HG03521 (cell line): ENCODE measurements around the gene DGKZ.
"Not testable (repeated sequence)": the region's sequence is repeated elsewhere in the genome, so short reads cannot be mapped to it uniquely, and the experiment has no call there.

ENCODE experiments used
- ATAC-seq: cut with Tn5 transposase; IDR thresholded peaks from one replicate; pipeline ENCODE4 v1.9.1; 2021; ENCODE audit warnings: mild to moderate bottlenecking, moderate library complexity; ENCODE audit not compliant: unreplicated experiment

The DGKZ gene, protein sequence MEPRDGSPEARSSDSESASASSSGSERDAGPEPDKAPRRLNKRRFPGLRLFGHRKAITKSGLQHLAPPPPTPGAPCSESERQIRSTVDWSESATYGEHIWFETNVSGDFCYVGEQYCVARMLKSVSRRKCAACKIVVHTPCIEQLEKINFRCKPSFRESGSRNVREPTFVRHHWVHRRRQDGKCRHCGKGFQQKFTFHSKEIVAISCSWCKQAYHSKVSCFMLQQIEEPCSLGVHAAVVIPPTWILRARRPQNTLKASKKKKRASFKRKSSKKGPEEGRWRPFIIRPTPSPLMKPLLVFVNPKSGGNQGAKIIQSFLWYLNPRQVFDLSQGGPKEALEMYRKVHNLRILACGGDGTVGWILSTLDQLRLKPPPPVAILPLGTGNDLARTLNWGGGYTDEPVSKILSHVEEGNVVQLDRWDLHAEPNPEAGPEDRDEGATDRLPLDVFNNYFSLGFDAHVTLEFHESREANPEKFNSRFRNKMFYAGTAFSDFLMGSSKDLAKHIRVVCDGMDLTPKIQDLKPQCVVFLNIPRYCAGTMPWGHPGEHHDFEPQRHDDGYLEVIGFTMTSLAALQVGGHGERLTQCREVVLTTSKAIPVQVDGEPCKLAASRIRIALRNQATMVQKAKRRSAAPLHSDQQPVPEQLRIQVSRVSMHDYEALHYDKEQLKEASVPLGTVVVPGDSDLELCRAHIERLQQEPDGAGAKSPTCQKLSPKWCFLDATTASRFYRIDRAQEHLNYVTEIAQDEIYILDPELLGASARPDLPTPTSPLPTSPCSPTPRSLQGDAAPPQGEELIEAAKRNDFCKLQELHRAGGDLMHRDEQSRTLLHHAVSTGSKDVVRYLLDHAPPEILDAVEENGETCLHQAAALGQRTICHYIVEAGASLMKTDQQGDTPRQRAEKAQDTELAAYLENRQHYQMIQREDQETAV

DNA sequence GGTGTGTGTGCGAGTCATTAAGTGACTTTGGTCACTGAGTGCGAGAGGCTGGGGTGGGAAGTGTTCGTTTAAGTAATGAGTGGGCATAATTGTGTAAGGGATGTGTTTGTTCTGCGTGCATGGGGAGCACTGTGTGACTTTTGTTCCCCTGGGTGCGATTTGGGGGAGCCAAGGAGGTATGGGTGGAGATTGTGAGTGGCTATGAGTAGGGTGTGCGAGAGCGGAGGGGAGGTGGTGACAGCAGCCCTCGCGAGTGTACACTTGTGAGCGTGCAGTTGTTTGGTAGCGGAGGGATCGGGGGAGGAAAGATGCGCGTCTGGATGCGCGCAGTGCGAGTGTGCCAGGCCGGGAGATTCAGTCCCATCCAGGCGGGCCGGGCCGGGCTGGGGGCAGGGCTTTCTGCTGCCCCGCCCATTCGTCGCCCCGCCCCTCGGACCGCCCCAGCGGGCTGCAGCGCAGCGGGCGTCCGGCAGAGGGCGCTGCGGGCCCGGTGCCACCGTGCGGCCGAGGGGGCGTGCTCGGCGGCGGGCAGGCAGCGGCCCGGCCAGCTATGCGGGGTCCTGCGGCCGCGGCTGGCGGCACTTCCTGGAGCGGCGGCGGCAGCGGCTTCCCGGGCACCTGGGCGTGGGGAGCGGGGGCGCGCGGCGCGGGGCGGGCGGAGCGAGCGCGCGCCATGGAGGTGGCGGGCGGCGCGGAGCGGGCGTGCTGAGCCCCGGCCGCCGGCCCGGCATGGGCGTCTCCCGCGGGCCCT is at the start of gene DGKZ:
TSS of gene DGKZ (plus strand) at position 578 of the 751 bp plus-strand sequence. CDS start 197 bp downstream, outside the sequence.
- ATAC-seq: peak; percentile 66

DNA sequence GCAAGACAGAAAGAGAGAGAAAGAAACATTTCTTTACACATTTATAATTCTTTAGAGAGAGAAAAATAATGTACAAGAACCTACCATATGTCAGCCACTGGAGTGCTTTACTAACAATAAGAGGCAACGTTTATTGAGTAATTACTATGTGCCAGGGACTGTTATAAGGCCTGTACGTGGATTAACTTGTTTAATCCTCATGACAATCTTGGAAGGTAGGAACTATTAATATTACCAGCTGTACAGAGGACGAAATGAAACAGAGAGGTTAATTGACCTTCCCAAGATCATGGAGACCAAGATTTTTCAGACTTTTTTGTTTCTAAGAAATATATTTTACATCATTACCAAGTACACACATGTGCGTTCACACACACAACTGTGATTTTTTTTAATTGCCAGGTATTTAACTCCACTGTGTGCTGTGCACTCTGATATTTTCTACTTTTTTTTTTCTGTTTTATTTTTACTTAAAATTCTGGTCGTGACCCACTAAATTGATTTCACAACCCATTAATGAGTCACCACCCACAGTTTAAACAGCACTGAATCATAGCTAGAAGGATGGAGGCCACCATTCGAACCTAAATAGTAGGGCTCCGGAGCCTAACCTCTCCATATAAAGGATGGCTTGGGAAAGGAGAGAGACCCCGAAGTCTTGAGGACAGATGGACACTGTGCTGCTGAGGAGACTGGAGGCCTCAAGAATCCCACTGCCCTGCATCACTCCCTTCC is 48.4 kb upstream of the DGKZ start:
- no peak for ATAC-seq

DNA sequence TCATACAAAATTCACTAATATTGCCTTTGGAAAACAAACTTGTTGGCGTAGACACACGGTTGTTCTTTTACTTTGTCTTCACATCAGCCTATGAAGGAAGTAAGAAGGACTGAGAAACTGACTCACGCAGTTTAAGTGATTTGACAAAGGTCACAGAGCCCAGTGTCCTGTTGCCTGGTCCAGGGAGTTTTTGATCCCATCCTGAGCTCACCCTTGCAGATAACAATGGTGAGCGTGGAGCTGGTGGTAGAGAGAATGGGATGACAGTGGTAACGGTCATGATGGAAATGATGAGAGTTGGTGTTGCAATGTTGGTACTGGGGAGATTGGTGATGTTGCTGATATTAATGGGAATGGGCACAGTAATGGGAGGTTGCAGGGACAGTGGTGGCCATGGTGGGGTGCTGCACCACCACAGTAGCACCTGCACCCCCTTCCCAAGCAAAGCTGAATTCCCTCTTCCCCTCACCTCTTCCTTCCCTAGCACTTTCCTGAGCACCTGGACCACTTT is 47.8 kb upstream of the DGKZ start:
- ATAC-seq: no peak

DNA sequence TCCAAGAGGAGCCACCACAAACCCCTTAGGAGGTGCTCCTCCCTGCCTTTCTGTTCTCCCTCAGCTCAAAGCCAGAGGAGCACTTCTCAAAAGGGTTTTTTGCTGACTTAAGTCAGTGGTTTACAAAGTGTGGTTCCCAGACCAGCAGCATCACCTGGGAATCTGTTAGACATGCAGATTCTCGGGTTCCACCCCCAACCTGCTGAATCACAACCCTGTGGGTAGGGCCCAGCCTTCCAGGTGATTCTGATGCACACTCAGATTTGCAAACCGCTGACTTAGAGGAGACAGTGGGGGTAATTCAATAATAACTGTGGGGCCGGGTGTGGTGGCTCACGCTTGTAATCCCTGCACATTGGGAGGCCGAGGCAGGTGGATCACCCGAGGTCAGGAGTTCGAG is 47.0 kb upstream of the DGKZ start:
- ATAC-seq: no peak

DNA sequence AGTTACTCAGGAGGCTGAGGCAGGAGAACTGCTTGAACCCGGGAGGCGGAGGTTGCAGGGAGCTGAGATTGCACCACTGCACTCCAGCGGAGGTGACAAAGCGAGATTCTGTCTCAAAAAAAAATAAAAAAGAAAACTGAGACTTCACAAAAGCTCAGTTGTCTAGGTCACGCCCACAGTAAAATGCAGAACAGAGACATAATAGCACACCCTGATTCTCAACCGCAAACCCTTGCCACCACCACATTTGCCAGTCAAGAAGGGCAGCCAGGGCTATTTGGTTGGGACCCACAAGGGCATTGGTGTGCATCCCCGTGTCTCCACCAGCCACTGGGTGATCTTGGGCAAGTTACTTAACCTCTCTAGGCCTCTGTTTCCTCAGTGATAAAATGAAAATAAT is 44.4 kb upstream of the DGKZ start:
- ATAC-seq: no peak

DNA sequence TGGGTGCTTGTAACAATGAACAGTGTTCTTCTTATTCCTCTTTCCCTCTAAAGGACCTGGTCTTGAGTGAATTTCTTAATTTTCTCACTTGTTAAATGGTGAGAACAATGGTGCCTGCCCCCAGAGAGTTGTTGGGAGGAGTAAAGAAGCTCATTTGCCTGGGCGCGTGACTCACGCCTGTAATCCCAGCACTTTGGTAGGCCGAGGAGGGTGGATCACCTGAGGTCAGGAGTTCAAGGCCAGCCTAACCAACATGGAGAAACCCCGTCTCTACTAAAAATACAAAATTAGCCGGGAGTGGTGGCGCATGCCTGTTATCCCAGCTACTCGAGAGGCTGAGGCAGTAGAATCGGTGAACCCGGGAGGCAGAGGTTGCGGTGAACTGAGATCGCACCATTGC is 43.2 kb upstream of the DGKZ start:
- not testable (repeated sequence) for ATAC-seq

DNA sequence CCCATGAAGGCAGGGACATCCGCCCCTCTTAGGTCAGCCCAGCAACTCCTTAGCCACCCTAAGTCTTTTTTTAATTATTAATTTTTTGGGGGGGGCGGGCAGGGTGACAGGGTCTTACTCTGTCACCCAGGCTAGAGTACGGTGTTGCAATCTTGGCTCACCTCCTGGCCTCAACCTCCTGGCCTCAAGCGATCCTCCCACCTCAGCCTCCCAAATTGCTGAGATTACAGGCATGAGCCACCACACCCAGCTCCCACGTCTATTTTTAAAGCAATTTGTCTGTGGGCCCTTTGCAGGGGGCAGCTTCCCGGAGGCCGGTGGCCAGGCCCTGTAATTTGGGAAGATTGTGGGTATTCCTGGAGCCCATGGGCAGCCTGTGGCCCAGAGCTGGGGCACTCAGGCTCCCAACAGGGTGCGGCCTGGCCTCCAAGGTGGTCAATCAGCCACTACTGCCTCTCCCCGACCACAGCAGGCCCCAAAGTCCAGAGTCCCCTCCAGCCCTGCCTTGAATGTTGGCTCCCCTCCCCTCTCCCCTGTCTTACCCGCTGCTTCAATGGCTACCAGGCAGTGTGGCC is 42.6 kb upstream of the DGKZ start:
- ATAC-seq: no peak

DNA sequence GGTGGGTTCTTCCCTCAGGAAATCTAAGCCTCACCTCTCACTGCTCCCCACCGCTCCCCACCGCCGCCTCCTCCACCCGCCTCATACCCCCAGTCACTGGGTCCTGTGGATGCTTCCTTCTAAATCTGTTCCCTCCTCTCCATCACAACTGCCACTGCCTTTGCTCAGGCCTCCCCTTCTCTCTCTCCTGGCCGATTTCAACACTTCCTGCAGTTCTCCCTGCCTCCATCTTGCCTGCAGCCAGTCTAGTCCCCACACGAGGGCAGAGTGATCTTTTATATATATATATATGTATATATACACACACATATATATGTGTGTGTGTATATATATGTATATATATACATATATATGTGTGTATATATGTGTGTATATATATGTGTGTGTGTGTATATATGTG is 42.0 kb upstream of the DGKZ start:
- ATAC-seq: no peak

DNA sequence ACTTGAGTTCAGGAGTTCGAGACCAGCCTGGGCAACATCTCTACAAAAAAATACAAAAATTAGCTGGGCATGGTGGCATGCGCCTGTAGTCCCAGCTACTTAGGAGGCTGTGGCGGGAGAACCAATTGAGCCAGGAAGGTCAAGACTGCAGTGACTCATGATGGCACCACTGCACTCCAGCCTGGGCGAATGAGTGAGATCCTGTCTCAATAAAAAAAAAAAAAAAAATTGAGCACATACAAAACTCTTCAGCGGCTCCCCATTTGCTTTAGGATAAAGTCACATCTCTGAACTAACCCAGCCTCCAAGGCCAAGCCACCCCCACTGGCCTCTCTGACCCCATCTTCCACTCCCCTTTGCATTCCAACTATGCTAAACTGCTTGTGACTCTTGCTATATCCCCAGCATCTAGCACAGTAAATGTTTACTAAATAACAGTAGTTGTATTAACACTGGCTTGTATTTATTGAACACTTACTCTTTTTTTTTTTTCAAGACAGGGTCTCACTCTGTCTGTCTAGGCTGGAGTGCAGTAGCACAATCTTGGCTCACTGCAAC is 40.9 kb upstream of the DGKZ start:
- no peak for ATAC-seq

DNA sequence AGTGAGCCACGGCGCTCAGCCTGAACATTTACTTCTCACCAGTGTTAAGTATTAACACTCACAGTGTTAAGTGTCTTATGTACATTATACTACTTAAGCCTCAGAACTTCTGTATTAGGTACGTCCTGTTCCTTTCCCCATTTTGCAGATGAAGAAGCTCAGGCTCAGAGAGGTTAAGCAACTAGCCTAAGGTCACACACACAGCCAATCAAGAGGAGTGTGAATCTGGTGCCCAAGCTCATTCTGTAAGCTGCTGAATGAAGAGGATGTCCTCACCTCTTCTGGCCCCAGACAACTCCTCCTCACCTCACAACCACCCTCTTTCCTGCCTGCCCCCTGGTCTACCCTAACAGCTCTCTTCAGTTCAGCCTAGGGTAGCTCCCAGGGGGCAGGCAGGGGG is 39.9 kb upstream of the DGKZ start:
- no peak for ATAC-seq

DNA sequence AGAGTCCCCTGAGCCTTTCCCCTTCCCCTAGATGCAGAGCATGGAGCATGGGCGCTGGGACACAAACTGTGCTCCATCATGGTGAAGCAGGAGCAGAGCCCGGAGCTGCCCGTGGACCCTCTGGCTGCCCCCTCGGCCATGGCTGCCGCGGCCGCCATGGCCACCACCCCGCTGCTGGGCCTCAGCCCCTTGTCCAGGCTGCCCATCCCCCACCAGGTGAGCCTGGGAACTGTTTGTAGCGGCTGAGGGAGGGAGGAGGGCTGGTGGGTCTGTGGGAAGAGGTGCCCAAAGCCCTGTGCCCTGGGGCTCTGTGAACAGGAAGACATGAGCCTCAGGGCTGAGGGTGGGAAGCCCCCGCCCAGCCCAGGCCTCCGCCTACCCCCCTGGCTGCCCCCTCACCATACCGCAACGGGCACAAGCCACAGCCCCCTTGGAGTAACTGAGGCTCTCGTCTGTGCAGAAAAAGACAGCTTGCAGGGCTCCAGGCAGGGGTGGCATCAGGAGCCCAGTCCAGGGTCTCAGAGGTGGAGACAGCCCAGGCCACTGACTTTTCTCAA is 39.4 kb upstream of the DGKZ start:
- ATAC-seq: no peak

DNA sequence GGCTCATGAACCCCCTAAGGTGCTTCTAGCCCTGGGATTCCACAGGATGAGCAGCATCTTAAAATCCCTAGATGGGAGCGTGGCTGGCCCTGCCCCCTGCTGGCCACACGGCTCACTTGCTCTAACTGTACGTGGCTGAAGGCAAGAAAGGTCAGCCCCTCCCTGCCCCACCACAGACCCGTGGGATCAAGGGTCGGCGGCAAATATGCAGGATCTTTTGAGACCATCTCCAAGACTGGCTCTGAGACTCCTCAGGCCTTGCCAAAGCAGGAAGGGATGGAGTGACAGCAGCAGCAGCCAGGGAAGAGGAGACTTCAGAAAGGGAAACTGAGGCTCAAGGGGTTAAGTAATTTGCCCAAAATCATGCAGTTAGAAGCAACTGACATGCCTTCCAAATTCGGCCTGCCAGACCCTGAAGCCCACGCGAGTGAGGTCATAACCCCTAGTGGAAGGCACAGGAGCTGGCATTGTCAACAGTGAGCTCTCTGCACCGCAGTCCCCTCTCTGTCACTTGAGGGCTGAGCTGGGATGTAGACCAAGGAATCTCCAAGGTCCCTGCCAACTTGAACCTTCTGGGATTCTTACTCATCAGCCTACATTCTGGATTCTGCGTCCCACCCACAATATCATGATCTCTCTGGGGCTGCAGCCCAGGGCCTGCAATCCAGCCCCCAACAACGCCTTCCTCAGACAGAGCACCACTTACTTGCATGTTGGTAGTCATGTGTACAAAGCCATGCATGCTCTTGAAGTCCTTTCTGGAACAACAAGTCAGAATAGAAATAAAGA is 38.4 kb upstream of the DGKZ start:
- no peak for ATAC-seq

DNA sequence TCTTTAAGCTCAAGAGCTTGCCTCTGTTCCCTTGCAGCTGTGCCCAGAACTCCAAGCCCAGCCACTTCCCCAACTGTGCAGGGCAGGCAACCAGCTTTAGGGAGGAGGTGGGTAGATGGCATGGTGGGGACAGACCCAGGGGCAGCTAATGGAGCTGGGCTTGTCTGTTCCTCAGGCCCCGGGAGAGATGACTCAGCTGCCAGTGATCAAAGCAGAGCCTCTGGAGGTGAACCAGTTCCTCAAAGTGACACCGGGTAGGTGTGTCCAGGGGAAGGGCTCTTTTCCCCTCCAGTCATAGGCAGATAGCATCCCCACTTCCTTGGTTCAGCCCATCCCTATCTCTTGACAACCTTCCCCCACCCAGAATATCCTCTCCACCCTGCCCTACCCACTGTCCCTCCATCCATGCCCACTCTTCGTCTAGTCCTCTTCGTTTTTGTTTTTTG is 37.4 kb upstream of the DGKZ start:
- ATAC-seq: no peak

DNA sequence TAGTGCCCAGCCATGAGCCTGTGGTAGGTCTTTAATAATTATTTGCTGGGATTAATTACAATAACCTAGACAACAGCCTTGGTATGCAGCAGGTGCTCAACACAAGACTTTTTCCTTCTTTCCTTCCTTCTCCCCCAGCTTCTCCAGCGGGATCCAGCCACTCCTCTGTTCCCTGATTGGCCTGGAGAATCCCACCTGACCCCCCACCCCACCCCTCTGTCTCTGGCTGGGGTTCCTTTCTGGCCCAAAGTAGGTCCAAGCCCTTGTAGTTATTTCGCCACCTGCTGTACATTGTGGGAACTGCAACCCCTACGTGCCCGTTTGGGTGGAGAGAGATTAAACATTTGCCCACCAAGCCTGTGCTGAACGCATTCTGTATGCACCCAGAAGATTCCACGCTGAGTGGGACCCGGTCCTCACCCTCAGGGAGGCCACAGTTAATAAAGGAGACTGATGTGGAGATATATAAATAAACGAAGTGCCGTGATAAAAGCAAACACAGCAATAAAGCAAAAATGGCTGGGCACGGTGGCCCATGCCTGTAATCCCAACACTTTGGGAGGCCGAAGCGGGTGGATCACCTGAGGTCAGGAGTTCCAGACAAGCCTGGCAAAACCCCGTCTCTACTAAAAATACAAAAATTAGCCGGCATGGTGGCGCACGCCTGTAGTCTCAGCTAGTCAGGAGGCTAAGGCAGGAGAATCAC is 32.1 kb upstream of the DGKZ start:
- ATAC-seq: no peak

DNA sequence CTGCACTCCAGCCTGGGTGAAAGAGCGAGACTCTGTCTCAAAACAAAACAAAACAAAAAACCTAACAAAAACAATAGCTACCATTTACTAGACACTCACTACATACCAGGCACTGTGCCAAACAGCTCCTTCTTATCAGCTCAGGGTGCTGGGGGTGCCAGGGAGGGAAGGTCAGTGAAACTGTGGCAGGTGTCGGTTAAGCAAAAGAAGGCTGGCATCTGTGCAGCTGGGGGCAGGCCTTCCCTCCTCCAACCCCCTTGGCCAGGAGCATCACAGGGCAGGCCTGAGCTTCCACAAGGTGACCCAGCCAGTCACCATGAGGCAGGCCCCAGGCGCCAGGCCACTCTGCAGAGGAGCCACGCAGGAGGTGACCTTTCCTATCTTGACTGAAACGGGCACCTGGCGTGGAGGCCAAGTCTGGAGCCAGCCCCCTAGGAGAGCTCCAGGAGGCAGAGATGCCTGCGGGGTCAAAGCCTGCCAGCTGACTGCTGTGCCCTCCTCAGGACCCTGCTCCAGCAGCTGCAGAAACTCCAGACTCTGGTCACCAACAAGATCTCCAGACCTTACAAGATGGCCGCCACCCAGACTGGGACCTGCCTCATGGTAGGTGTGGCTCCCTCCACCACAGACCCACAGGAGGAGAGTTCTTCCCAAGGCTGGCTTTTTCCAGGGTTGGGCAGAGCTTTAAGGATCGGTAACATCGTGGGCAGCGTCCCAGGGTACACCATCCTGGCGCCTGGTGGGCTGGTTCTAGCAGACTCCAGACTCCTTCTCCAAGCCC is 31.3 kb upstream of the DGKZ start:
- no peak for ATAC-seq

DNA sequence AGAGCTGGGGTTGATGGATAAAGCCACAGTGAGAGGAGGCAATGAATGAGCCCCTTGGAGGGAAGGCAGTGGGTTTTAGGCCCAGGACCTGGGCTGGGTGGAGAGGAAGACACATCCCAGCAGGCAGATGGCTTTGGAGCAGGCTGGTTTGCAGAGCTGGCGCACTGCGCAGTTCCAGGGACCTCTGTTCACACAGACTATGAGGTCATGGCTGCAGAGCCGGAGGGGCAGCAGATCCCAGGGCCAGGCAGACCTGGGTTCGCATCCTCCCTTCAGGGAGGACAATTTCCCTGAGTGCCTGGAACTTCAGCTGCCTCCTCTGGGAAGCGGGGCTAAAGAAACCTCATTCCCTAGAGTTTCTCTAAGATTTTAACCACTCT is 28.2 kb upstream of the DGKZ start:
- ATAC-seq: no peak

DNA sequence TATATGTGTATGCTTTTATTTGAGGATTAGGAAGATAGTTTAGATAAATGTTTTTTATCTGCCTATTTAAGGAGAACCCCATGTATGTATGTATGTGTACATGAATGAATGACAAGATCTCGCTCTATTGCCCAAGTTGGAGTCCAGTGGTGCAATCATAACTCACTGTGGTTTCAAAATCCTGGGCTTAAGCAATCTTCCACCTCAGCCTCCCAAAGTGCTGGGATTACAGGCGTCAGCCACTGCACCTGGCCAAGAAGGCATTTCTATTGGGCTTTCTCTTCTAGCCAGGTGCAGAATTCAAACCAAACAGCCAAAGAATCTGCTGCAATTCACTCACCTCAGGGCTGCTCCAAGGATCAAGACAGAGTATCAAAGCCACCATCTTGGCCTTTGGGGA is 25.5 kb upstream of the DGKZ start:
- ATAC-seq: no peak
